HG03460 (cell line): ENCODE measurements around the gene LRRC30.
"Not testable (repeated sequence)": the region's sequence is repeated elsewhere in the genome, so short reads cannot be mapped to it uniquely, and the experiment has no call there.

Experiments used
- ATAC-seq: cut with Tn5 transposase; IDR thresholded peaks from one replicate; pipeline ENCODE4 v1.9.1; 2021; ENCODE audit not compliant: unreplicated experiment

LRRC30 gene

DNA sequence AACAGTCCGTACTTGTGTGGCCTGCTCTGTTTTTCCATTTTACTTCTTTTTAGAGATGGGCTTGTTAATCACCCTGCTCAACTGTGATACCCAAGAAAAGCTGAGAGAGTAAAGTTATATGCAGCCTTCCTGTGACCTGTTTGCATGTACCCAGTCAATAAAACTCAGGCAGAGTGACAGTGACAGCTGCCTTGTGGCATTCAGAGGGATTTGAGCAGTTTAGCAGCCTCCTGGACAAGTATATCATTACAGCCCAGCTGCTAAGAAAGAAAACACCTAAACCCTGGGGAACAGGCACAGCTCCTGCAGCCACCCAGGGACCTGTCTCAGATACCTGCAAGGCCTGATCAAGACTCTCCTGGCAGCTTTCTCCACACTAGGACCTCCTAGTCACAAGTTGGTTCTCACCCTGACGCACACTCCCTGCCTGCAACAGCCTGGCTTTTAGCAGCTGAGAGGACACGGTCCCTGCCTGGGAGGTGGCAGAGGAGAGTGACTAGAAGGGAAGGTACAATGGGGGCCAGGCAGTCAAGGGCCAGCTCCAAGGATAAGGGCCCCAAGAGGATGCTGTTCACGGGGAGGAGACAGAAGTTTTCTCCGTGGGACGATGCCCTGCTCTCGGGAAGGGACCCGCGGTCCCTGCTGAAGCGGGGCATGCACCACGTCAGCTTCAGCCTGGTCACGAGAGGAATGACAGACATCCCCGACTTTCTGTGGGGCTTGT is at the start of gene LRRC30:
Gene LRRC30 (plus strand): TSS at position 464 of the 724 bp plus-strand sequence. CDS start 50 bp downstream, at position 514.
- no peak for ATAC-seq

DNA sequence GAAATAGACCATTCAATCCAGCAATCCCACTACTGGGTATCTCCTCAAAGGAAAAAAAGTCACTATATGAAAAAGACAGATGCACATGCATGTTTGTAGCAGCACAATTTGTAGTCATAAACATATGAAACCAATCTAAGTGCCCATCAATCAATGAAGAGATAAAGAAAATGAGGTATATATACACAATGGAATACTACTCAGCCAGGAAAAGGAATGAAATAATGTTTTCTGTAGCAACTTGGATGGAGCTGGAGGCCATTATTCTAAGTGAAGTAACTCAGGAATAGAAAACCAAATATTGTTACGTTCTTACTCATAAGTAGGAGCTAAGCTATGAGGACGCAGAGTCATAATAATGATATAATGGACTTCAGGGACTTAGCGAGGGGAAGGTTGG is 45.2 kb upstream of the LRRC30 start:
- ATAC-seq: no peak

DNA sequence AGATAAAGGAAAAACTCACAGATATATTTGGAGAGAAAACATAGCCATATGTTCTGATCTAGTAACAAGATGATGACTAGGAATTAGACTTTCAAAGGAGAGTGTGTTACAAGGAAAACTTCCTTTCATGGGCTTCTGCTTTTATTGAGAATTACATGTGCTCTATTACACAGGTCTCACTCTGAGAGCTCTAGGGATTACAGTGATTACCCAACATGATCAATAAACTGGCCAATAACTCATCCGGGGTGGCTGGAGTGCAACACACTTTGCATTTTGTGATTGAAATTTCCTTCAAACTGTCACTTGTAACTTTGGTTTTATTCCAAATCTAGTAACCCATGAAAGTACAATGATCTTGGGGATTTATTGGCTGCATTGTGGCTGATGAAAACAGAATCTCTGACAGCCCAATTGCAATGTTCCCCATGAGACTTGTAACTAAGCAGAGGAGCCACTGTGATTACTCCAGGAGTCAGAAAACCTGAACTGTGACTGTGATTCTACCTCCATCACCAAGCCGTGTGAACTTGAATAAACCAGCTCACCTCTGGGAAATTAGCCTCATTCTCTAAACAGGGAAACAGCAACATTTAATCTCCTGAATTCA is 40.2 kb upstream of the LRRC30 start:
- no peak for ATAC-seq

GRCh38 chr18:7191736-7192135 is 39.2 kb upstream of the LRRC30 start:
- no peak for ATAC-seq

GRCh38 chr18:7195266-7195665 is 35.6 kb upstream of the LRRC30 start:
- no peak for ATAC-seq

DNA sequence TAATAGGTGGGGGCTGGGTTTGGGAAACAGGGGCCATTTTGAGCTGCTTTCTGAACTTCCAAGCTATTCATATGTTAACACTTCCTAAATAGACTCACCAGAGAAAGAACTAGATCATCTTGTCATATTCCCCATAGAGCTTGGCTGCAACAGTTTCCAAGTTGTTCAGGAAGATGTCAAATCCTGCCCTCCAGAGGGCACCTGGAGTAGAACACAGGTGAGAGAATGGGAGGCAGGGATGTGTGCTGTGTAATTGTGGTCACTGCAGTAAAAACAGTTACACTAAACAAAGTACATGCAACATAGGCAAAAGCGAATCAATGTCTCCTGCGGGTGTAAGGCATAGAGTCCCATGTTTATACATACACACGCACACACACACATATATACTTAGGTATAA is 34.5 kb upstream of the LRRC30 start:
- ATAC-seq: no peak

GRCh38 chr18:7197854-7198253 is 33.0 kb upstream of the LRRC30 start:
- no peak for ATAC-seq

DNA sequence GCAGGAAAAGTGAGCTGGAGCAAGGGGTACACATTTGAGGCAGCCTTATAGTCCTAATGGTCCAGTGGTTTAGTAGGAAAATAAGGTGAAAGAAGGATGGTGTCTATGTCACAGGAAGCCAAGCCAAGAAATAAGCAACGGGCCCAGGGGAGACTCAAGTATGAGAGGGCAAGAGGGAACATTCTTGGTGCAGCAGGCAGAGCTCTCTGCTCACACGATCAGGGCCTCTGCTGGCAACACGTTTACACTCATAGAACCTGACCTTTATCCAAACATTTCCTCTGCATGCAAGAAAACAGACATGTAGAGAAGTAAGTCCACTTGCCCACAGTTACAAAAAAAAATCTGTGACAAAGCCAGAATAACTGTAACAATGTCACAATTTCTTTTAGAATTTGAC is 32.6 kb upstream of the LRRC30 start:
- ATAC-seq: no peak

GRCh38 chr18:7201096-7201495 is 29.8 kb upstream of the LRRC30 start:
- no peak for ATAC-seq

DNA sequence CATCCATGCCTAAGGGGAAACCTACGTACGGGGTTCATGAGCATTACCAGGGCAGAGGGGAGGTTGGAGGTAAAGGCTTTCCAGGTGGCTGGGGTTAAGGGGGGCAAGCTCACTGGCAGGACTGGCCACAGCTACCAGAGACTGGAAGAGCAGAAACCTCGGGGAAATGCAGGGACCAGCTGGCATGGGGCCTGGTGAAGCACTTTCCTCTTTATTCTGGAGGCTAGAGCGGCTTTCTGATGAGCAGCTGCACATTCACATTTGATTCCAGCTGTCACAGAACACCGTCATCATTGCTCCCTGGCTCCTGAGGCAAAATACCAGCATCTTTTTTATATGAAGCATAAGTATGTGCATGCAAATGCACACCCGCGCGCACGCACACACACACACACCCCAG is 28.7 kb upstream of the LRRC30 start:
- ATAC-seq: no peak

GRCh38 chr18:7203601-7204000 is 27.3 kb upstream of the LRRC30 start:
- not testable (repeated sequence) for ATAC-seq

DNA sequence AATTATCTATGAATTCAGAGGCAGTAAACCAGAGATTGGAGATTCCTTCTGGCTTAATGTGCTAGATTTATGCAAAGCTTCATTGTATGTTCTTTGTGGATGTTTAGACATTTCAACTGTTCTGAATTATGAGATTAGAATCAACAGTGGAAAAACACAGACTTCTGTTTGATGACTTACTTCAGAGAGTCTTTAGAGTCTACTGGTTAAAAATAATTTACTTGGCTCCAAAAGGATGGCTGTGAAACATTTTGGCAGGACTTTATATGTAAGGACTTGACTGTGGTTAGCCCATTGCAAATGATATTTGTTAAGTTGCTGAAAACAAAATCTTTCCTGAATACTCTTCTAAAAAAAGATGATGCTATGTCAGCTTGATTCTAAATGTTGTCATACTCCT is 25.5 kb upstream of the LRRC30 start:
- no peak for ATAC-seq

DNA sequence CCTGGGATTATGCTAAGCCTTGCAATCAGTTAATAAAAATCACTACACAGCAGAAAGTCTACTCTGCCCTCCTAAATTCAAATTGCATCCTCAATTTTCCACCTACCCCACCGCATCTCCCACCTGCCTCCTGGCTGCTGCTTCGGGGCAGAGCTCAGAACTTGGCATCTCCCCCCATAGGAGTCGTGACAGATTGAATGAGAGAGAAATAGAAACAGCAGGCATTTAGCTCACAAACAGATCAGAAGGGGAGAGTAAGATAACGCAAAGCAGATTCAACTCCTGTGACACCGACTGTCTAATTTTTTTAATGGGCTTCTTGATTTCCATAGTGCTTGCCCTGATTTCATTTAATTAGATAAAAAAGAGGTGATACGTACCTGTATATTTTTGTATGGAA is 24.7 kb upstream of the LRRC30 start:
- ATAC-seq: no peak

DNA sequence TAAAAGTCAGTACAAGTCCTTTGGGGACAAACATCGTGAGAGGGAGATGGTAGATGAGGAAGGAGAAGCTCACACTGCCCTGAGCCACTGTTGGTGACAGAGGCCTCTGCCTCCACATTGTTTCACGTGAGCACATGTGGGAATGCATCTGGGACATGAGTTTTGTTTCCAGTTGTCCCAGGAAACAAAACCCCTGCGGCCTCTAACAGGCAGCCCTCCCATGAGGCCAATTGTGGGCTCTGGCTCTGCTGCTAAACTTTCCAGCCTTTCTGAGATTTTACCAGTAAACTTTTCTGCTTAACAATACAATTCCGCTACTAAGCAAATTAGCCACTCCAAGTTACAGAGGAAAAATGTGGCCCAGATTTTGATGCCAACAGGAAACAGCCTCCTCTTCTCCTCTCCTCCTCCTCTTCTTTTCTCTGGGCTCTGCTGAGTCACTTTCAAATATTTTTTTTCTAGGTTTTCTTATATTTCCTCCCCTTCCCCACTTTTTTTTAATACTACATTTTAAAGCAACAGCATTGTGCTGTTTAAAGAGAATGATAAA is 23.4 kb upstream of the LRRC30 start:
- no peak for ATAC-seq

DNA sequence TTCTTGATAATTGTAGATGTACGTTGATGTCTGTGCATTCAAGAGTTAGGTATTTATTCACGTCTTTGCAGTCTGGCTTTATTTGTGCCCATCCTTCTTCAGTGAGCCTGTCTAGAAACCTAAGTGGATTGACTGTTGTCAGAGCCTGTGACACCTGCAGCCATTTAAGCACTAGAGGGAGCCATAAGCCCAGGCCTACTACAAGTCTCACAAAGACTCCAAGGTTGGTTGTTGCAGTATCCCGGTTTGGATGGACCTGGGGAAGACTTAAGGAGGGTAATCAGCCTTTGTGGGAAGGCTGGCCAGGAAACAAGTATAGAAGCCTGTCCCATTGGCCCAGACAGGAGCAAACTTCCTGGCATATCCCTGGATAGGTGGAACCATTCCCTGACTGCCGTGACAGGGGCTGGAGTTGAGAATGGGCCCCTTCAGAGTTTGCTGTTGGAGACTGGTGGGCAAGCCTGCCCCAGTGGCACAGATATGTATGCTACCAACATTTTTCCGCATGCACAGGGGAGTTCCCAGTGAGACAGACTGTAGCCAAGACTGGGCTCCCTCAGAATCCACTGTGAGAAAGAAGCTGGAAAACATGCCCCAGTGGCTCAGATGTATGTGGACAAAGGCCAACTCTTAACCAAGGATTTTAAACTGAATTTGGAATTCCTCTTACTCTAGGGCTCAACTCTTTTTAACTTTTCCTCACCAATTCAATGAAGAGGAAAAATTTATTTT is 9.3 kb upstream of the LRRC30 start:
- no peak for ATAC-seq

- ATAC-seq: no peak
These were observed 6.7 kb upstream of the LRRC30 start for GRCh38 chr18:7224198-7224597.

- ATAC-seq: no peak
These were observed 1.3 kb downstream of the LRRC30 start for GRCh38 chr18:7232218-7232617.

DNA sequence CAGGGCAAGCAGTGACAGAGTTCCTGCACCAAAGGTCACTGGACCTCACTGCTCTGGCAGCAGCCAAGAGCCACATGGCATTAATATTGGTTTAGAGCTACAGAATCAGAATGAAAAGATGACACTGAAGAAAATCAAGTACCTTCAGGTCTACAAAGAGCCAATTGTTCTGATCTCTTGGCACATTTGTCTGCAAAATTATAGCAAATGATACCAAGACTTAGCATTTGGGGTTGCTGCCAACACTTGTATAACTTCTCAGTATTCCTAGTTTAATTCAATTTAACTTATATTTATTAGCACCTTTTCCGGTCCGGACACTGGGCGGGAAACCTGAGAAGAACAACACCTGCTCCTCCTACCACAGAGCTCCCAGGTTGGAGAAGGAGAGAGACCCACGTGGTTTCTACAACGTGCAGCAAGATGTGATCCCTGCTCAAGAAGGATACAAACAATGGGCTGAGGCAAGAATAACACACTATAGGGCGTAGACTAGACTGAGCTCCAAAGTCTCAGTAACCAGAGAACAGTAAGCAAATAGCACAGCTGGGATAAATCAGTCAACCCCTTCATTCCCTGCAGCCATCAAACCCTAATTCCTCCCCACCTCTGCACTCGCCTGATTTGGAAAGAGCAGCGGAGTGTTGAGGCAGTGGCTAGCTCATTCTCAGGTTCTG is 2.4 kb downstream of the LRRC30 start:
- no peak for ATAC-seq

GRCh38 chr18:7234091-7234490 is 3.2 kb downstream of the LRRC30 start:
- ATAC-seq: no peak

DNA sequence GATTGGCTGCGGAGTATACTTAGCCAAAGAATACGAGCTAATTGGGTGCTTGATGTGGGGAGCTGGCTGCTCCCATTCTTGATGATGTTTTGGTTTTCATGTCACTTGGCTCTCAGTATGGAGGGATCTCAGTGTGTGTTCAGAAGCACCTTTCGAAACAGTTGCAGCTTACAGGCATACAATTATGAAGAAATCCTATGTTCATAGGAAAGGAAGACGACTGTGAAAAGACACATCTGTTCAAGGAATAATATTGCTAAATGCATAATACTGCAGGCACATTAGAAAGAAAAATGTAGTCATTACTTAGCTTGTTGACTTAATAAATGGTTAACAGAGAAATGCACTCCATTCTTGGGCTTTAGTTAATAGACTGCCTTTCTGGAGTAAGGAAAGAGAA is 4.1 kb downstream of the LRRC30 start:
- no peak for ATAC-seq

GRCh38 chr18:7236072-7236471 is 5.2 kb downstream of the LRRC30 start:
- no peak for ATAC-seq
